Pons (tissue), 1 donor: ENCODE data around the gene ITGBL1.

Experiments used
- DNase-seq: peaks from one replicate; pipeline ENCODE4 v3.0.0-alpha.2; 2016; ENCODE audit warnings: low spot score

Gene ITGBL1

DNA sequence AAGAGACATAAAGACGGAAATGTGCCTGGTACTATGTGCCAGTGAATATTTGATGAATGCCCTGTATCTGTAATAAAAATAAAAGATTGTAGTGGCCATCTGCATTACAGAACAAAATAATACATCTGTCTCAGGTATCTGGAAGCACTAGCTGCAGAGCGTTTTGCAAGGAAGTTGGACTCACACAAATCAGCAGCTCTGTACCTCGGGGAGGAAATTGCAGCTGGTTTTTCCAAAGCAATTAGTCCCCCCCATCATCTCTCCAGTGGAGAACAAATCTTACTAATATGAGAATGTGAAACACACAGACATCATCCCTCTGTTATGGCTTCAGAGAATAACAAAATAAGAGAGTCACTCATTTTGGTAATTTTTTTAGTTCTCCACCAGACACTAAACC, 245.3 kb downstream of the ITGBL1 start:
- DNase-seq = no peak

DNA sequence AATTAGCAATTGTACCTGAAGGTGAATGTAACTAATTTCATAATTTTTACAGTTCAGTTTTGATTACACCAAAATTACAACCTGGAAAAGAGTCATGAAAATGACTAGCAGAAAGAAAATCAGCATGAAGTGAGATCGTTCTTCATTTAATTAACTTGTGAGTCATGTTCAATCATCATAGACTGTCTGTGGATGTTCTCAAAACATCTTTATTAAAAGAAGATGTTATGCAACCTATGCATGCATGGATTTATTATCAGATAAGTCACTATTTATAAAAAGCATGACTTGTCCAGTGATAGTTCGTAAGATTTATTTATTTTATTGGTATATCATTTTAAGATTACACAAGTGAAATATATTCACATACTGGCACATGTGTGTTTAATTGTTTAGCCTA, 245.9 kb downstream of the ITGBL1 start:
- no peak for DNase-seq

DNA sequence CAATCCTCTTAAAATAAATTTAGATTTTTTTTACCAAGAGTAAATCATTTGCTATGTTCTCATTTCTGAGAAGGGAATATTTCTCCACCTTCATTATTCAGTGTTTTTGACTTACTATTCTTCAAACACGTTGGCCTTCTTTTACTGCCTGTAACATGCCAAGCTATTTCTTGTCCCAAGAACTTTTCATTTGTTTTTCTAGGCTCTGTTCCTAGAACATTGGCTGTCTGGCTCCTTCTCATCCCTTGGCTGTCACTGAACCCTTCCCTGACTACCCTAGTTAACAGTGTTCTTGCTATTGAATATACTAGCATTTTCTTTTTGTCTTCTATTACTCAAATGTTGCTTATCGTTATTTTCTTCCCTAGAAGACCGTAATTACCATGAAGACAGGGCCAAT, 248.1 kb downstream of the ITGBL1 start:
- DNase-seq = peak; percentile 45

GRCh38 chr13:101703081-101703480, 250.6 kb downstream of the ITGBL1 start:
- no peak for DNase-seq

GRCh38 chr13:101703838-101704237, 251.4 kb downstream of the ITGBL1 start:
- DNase-seq = no peak

DNA sequence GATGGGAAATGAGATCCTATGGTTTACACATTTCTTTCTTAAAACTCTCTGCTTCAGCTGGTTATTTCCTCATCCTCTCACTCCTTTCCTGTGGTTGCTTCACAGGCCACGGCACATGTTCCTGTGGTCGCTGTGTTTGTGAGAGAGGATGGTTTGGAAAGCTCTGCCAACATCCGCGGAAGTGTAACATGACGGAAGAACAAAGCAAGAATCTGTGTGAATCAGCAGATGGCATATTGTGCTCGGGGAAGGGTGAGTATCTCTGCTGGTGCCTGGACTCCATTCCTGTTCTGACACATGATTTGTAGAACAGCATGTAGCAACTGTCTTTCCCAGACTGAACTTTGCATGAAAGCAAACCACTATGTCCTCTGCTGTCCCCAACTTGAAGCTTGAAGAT, 254.2 kb downstream of the ITGBL1 start:
- DNase-seq = peak; percentile 17

DNA sequence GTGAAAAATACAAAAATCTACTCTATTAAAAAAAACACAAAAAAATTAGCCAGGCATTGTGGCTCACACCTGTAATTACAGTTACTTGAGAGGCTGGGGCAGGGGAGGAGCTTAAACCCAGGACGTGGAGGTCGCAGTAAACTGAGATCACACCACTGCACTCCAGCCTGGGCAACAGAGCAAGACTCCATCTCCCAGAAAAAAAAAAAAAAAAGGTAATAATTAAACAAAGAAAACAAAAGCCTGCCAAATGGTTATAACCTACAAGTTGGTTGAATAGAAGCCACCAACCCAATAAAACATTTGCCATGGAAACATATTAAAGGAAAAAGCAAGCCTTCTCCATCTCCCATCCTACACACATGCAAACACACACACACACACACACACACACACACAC, 255.2 kb downstream of the ITGBL1 start:
- no peak for DNase-seq

- no peak for DNase-seq
Observed at GRCh38 chr13:101708115-101708514, 255.6 kb downstream of the ITGBL1 start.

- no peak for DNase-seq
Observed at GRCh38 chr13:101709952-101710351, 257.5 kb downstream of the ITGBL1 start.

DNA sequence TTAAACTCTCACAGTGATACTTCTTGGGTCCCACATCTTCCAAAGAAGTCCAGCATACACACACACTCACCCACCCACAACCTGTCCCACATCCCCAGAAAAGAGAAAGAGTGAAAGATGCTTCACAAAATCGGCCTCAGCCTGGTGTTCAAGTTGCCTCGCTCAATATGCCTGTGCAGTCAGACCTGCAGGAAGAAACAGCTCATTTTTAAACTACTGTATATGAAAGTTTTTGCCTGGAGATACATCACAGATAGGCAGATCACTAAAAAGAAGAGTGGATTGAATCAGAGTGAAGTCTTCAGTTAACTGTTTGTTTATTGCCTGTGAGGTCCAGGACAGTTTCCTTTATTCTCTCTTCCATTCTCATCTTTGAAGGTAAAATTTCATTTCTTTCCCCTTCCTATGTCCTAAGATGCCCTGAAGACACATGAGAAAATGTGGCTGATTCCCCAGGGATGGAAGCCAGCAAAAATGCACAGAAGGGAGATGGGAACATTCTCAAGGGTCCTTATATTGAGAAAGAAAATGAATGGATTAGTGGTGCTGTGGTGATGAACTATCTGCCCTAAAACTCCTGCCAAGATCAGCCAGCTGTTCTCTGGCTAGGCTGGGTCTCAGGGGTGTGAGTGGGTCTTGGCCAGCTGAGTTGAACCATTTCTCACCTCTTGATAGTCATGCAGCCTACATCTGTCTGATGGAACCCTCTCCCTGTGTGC, 259.0 kb downstream of the ITGBL1 start:
- DNase-seq = no peak

DNA sequence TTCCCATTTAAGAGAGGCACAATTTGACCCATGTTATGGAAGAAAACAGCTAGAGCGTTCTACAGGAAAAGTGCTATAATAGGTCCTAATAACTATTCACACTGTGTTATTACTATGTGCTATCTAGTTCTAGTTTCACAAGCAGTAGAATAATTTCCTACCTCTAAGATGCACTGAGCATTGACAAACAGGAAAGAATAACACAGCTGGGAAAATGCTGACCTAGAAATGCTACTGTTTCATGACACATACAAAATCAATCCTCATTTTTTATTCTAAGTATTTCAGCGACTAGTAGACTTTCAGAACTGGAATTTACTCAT, 259.5 kb downstream of the ITGBL1 start:
- DNase-seq = no peak

DNA sequence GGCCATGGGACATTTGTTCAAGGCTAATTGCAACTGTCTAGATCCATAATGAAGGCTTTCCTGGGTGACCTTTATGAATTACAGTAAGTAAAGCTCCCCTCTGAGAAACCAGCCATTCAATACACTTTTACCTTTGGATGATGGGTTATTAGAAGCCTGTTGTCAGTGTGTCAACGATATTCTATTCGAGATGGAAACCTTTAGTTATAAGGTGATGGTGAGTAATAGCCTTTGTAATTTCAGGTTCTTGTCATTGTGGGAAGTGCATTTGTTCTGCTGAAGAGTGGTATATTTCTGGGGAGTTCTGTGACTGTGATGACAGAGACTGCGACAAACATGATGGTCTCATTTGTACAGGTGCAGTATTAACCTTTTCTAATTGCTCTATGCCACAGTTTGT, 261.7 kb downstream of the ITGBL1 start:
- DNase-seq = no peak

- no peak for DNase-seq
Observed at GRCh38 chr13:101717353-101717752, 264.9 kb downstream of the ITGBL1 start.

DNA sequence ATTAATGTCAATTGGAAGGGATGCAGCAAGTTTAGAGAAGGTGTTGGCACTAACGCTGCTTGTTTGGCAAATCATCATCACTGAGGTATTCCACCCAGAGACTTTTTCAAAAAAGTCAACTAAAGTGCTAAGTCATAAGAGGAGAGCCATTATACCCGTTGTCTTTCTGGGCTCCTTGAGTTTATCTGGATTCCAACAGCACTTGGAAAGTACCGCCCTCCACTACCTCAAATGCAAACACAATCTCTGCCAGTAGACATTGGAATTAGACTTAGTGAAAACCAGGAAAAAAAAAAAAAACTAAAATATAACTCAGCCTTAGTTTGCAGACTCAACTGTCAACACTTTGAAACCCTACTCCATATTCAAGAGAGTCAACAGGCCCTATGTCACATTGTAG, 266.0 kb downstream of the ITGBL1 start:
- no peak for DNase-seq

DNA sequence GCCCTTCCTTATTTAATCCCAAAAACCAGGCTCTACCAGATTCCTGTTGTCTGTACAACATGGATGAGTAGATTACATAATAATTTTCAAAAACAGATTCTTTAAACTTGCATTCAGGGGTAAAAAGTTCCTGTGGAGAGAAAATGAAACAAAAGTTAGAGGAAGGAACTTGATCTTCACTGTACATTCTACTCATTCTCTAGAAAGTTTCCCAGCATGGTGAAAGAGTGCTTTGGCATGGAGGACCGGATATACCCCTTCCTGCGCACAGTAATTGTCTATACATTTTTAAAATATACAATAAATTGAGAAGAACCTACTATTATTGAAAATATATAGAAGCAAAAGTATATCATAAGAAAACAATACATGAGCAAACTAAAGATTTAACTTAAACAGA, 274.2 kb downstream of the ITGBL1 start:
- no peak for DNase-seq

DNA sequence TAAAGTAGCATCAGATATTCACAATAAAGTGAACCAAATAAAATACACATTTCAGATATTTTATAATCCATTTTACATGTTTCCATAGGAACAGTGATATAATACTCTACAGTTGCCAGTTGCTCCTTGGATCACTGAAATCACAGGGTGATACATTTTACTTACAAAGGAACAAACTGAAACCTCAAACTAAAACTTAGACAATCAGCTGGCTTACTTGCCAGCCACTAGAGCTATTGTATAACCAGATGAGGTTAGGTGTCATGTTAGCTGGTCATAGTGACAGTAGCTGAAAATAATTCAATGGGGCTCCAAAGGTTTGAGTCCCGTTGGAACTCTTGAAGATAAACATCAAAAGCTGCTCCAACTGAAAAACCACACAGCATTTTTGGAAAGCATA, 274.6 kb downstream of the ITGBL1 start:
- DNase-seq = no peak

GRCh38 chr13:101728021-101728420, 275.5 kb downstream of the ITGBL1 start:
- DNase-seq = no peak

DNA sequence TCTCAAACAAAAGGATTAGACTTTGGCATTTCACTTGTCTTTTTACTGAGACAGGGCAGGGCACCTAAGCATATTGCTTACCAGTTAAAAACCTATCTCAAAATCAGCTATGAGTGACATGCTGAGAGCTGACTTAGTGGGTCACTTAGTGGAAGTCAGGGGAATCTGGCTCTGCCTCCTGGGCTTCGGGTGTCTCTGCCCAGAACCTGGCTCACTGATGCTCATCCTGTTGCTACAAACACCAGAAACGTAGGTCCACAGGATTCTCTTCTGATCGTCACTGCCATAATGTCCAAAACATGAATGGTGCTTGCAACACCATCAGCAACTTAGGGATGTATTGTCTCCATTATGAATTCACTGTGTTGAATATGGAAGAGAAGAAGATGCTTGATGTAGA, 276.1 kb downstream of the ITGBL1 start:
- no peak for DNase-seq

- no peak for DNase-seq
Observed at GRCh38 chr13:101730420-101731000, 278.0 kb downstream of the ITGBL1 start.

- no peak for DNase-seq
Observed at GRCh38 chr13:101736566-101736965, 284.1 kb downstream of the ITGBL1 start.

DNA sequence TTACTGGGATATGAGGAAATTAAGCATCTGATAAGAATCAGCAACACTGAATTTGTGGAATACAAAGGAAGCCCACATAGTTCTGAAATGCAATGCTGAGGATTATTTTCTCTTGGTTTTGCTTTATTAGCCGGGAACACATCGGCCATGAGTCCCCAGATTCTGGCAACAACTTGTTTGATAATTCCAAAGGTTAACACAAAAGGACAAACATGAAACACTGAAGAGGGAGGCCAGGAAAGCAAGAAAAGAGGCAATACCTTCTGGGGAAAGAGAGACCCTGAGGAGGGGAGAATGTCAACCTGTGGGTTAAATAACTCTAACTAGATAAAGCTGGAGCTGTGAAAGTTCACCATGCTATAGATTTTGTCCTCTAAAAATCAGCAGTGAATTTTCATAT, 285.9 kb downstream of the ITGBL1 start:
- no peak for DNase-seq

GRCh38 chr13:101739382-101740178, 287.1 kb downstream of the ITGBL1 start:
- DNase-seq = no peak

DNA sequence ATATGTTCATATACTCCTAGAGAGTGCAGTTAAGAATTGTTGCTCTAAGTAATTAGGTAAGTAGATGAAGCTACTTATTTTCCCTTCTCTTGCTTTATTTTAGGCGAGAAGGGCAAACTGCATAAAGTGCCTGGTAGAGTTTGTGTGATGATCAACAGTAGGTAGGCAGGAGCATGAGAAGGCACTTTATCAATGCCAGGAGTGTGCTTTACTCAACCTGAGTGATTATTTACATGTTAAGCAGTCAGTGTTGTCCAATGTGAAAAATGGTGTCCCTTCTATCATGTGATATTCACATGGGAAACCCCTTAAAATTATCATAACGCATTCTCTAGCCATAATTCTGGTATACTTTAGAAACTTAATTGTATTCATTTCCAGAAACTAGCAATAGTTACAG, 294.0 kb downstream of the ITGBL1 start:
- DNase-seq = no peak
